IgD-negative memory B cell (primary cell): ENCODE data around the gene VIPR2. TPM values are rescaled to one million over a fixed set of nuclear protein-coding genes. Genes with fewer than 3 reads are reported as not detected.
"Not testable (repeated sequence)": the region's sequence is repeated elsewhere in the genome, so short reads cannot be mapped to it uniquely, and the experiment has no call there.

Experiments used
- H3K27ac Mint-ChIP-seq, 3 donors: one replicate each; pipeline ENCODE4 v1.8.0; 2020 to 2022; ENCODE audit warnings: mild to moderate bottlenecking in 3 of 3, mixed read lengths in 3 of 3, moderate library complexity in 1 of 3
- H3K27me3 Mint-ChIP-seq: one replicate; pipeline ENCODE4 v1.8.0; 2021; ENCODE audit warnings: mixed read lengths
- H3K36me3 Mint-ChIP-seq: one replicate; pipeline ENCODE4 v1.8.0; 2020; ENCODE audit warnings: mild to moderate bottlenecking, mixed read lengths
- H3K4me1 Mint-ChIP-seq, 3 donors: one replicate each; pipeline ENCODE4 v1.8.0; 2020 to 2022; ENCODE audit warnings: mixed read lengths in 3 of 3, mild to moderate bottlenecking in 1 of 3
- H3K4me3 Mint-ChIP-seq, 4 donors: one replicate each; pipeline ENCODE4 v1.8.0; 2020 to 2022; ENCODE audit warnings: mild to moderate bottlenecking in 4 of 4, mixed read lengths in 4 of 4, moderate library complexity in 3 of 4
- H3K9me3 Mint-ChIP-seq, 3 donors: one replicate each; pipeline ENCODE4 v1.8.0; 2020 to 2021; ENCODE audit warnings: mixed read lengths in 3 of 3, mild to moderate bottlenecking in 1 of 3
- polyA plus RNA-seq: library from polyadenylated mRNA; unstranded; fragments of 300-500 nt; fragmentation: Illumina TruSeq; gene quantifications from one replicate; pipeline ENCODE4 v1.2.3, GENCODE V29; 2021

VIPR2 gene
- polyA plus RNA-seq, 1 donor from 2014 or later, result not detected

GRCh38 chr7:159101083-159101395 is 43.6 kb downstream of the VIPR2 start:
- H3K9me3 Mint-ChIP-seq, H3K27me3 Mint-ChIP-seq, H3K27ac Mint-ChIP-seq, H3K36me3 Mint-ChIP-seq, H3K4me3 Mint-ChIP-seq, H3K4me1 Mint-ChIP-seq: not testable (repeated sequence)

- H3K9me3 Mint-ChIP-seq, H3K36me3 Mint-ChIP-seq, H3K4me3 Mint-ChIP-seq, H3K4me1 Mint-ChIP-seq, H3K27ac Mint-ChIP-seq, H3K27me3 Mint-ChIP-seq: not testable (repeated sequence)
Measured at GRCh38 chr7:159100281-159101082, 44.2 kb downstream of the VIPR2 start.

GRCh38 chr7:159099711-159100231 is 44.9 kb downstream of the VIPR2 start:
- peaks cover 0 to 3% (median 0%) of the 10 kb centered on the region in 3 donors for H3K9me3 Mint-ChIP-seq
- H3K27ac Mint-ChIP-seq, result no peak overlapping the region
- no peak overlapping the region for H3K4me3 Mint-ChIP-seq
- no peaks in the 10 kb centered on the region for H3K36me3 Mint-ChIP-seq
- no peaks in the 10 kb centered on the region for H3K4me1 Mint-ChIP-seq
- H3K27me3 Mint-ChIP-seq, result no peaks in the 10 kb centered on the region

GRCh38 chr7:159098811-159099655 is 45.6 kb downstream of the VIPR2 start:
- Mint-ChIP-seq H3K27ac (no peak overlapping the region), H3K4me3 (no peak overlapping the region), H3K27me3 (no peaks in the 10 kb centered on the region), H3K9me3 (peaks cover 0 to 3% (median 0%) of the 10 kb centered on the region in 3 donors), H3K36me3 (no peaks in the 10 kb centered on the region), H3K4me1 (no peaks in the 10 kb centered on the region)

- H3K36me3 Mint-ChIP-seq, result no peaks in the 10 kb centered on the region
- no peaks in the 10 kb centered on the region for H3K27me3 Mint-ChIP-seq
- no peak overlapping the region for H3K27ac Mint-ChIP-seq
- H3K4me1 Mint-ChIP-seq, result no peaks in the 10 kb centered on the region
- H3K9me3 Mint-ChIP-seq, result peaks cover 0 to 3% (median 0%) of the 10 kb centered on the region in 3 donors
- no peak overlapping the region for H3K4me3 Mint-ChIP-seq
Measured at GRCh38 chr7:159098424-159098786, 46.3 kb downstream of the VIPR2 start.

GRCh38 chr7:159097661-159098423 is 46.8 kb downstream of the VIPR2 start:
- Mint-ChIP-seq H3K4me3 (no peak overlapping the region), H3K27ac (no peak overlapping the region), H3K36me3 (no peaks in the 10 kb centered on the region), H3K9me3 (peaks cover 0 to 3% (median 0%) of the 10 kb centered on the region in 3 donors), H3K27me3 (no peaks in the 10 kb centered on the region), H3K4me1 (no peaks in the 10 kb centered on the region)

- Mint-ChIP-seq H3K9me3 (peaks cover 0 to 3% (median 0%) of the 10 kb centered on the region in 3 donors), H3K4me1 (no peaks in the 10 kb centered on the region), H3K4me3 (peak overlapping the region in 1 of 4 donors; percentile 7), H3K27ac (no peak overlapping the region), H3K27me3 (no peaks in the 10 kb centered on the region), H3K36me3 (no peaks in the 10 kb centered on the region)
Measured at GRCh38 chr7:159096736-159097581, 47.7 kb downstream of the VIPR2 start.

- no peaks in the 10 kb centered on the region for H3K27me3 Mint-ChIP-seq
- H3K4me1 Mint-ChIP-seq, result no peaks in the 10 kb centered on the region
- no peak overlapping the region for H3K27ac Mint-ChIP-seq
- H3K36me3 Mint-ChIP-seq, result no peaks in the 10 kb centered on the region
- H3K9me3 Mint-ChIP-seq, result peaks cover 0 to 3% (median 0%) of the 10 kb centered on the region in 3 donors
- H3K4me3 Mint-ChIP-seq, result no peak overlapping the region
Measured at GRCh38 chr7:159095979-159096411, 48.7 kb downstream of the VIPR2 start.

GRCh38 chr7:159094919-159095915 is 49.5 kb downstream of the VIPR2 start:
- H3K27me3 Mint-ChIP-seq, result no peaks in the 10 kb centered on the region
- peak overlapping the region in 1 of 3 donors; percentile 54 for H3K27ac Mint-ChIP-seq
- no peaks in the 10 kb centered on the region for H3K36me3 Mint-ChIP-seq
- no peaks in the 10 kb centered on the region for H3K4me1 Mint-ChIP-seq
- H3K9me3 Mint-ChIP-seq, result peaks cover 0 to 3% (median 0%) of the 10 kb centered on the region in 3 donors
- H3K4me3 Mint-ChIP-seq, result no peak overlapping the region

- H3K4me1 Mint-ChIP-seq, result no peaks in the 10 kb centered on the region
- H3K36me3 Mint-ChIP-seq, result no peaks in the 10 kb centered on the region
- peak overlapping the region in 1 of 3 donors; percentile 54 for H3K27ac Mint-ChIP-seq
- no peak overlapping the region for H3K4me3 Mint-ChIP-seq
- H3K9me3 Mint-ChIP-seq, result peaks cover 0 to 1% (median 0%) of the 10 kb centered on the region in 3 donors
- H3K27me3 Mint-ChIP-seq, result no peaks in the 10 kb centered on the region
Measured at GRCh38 chr7:159094023-159094740, 50.5 kb downstream of the VIPR2 start.

GRCh38 chr7:159093351-159093971 is 51.2 kb downstream of the VIPR2 start:
- no peak overlapping the region for H3K27ac Mint-ChIP-seq
- no peaks in the 10 kb centered on the region for H3K9me3 Mint-ChIP-seq
- H3K27me3 Mint-ChIP-seq, result no peaks in the 10 kb centered on the region
- no peak overlapping the region for H3K4me3 Mint-ChIP-seq
- no peaks in the 10 kb centered on the region for H3K36me3 Mint-ChIP-seq
- H3K4me1 Mint-ChIP-seq, result no peaks in the 10 kb centered on the region

- Mint-ChIP-seq H3K4me3 (no peak overlapping the region), H3K27me3 (no peaks in the 10 kb centered on the region), H3K36me3 (no peaks in the 10 kb centered on the region), H3K9me3 (no peaks in the 10 kb centered on the region), H3K4me1 (no peaks in the 10 kb centered on the region), H3K27ac (no peak overlapping the region)
Measured at GRCh38 chr7:159092701-159093121, 52.0 kb downstream of the VIPR2 start.
